Stimulated activated naive CD8-positive, alpha-beta T cell treated with anti-CD3 and anti-CD28 coated beads, Interleukin-15, Interleukin-2, amounts not matched to agents 100 U/mL and 50 U/mL, for 24 hours (primary cell): ENCODE measurements around the gene LCT.

ENCODE experiments used
- ATAC-seq: fragments of 150-1000 bp; cut with Tn5 transposase; one replicate; pipeline ENCODE4 v1.10.0; 2021
- DNase-seq: peaks from one replicate; pipeline ENCODE4 v3.0.0; 2021

The LCT gene

DNA sequence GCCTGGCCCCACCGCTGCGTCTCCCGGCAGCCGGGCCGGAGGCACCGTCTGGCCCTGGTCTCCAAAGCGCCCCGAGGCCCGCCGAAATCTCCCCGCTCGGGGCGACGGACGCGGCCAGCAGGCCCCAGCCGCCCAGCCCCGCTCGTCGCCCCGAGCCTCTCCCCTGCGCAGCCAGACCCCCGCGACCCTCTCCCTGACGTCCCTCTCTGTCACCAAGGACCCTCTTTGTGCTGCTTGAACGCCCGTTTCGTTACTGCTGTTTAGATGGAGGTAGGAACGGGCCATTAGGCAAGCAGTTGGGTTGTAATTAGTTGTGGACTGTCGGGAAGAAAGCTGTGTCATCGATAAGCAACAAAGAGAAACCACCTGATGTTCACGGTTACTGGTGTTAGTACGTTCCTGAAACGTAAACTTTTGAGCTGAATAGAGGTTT lies 94.6 kb downstream of the LCT start:
- ATAC-seq (peak; percentile 6), DNase-seq (peak; percentile 48)

GRCh38 chr2:135741395-135742324 lies 95.3 kb downstream of the LCT start, which contains the start of gene UBXN4:
UBXN4 (plus strand) TSS chr2:135741855; CDS start chr2:135741930, 75 bp downstream.
- peak; percentile 96 for ATAC-seq

GRCh38 chr2:135741043-135741394 lies 96.0 kb downstream of the LCT start:
- DNase-seq: no peak
- ATAC-seq: no peak

More at GRCh38 chr2:135741395-135742324, 95.3 kb downstream of the LCT start, which contains the start of gene UBXN4:
- DNase-seq: peak; percentile 96

- no peak for DNase-seq
- ATAC-seq: no peak
Measured at GRCh38 chr2:135740206-135740605, 96.8 kb downstream of the LCT start.
